RWPE2 (cell line): ENCODE data around the gene ADAMTS10.
"Not testable (repeated sequence)": the region's sequence is repeated elsewhere in the genome, so short reads cannot be mapped to it uniquely, and the experiment has no call there.

Experiments
- ATAC-seq: fragments of 200-7000 bp; cut with Tn5 transposase; 3 replicates; pipeline ENCODE4 v1.9.1; 2021; ENCODE audit warnings: low read depth
- DNase-seq: peaks from one replicate; pipeline ENCODE4 v3.0.0-alpha.2; 2020; ENCODE audit warnings: low spot score
- H3K27ac ChIP-seq: fragments of 450-650 bp; 2 replicates; pipeline ENCODE4 v1.5.1; 2017; ENCODE audit warnings: mild to moderate bottlenecking; ENCODE audit not compliant: poor library complexity, severe bottlenecking
- H3K27me3 ChIP-seq: fragments of 250-450 bp; sonication (Bioruptor Pico); 2 replicates; pipeline ENCODE4 v1.5.1; 2021; ENCODE audit warnings: mild to moderate bottlenecking, moderate library complexity; ENCODE audit not compliant: insufficient read depth, poor library complexity, severe bottlenecking
- H3K36me3 ChIP-seq: fragments of 250-450 bp; sonication (Bioruptor Pico); 2 replicates; pipeline ENCODE4 v1.5.1; 2020; ENCODE audit warnings: low read depth, mild to moderate bottlenecking, moderate library complexity
- H3K4me1 ChIP-seq: fragments of 250-450 bp; sonication (Bioruptor Pico); 2 replicates; pipeline ENCODE4 v1.5.1; 2021; ENCODE audit warnings: mild to moderate bottlenecking, moderate library complexity; ENCODE audit not compliant: insufficient read depth, poor library complexity, severe bottlenecking
- H3K4me3 ChIP-seq: fragments of 250-450 bp; sonication (Bioruptor Pico); 2 replicates; pipeline ENCODE4 v1.5.1; 2021; ENCODE audit warnings: mild to moderate bottlenecking, moderate library complexity; ENCODE audit not compliant: severe bottlenecking
- H3K9me3 ChIP-seq: fragments of 250-450 bp; sonication (Bioruptor Pico); 2 replicates; pipeline ENCODE4 v1.5.1; 2021; ENCODE audit warnings: mild to moderate bottlenecking, moderate library complexity; ENCODE audit not compliant: severe bottlenecking
- CTCF ChIP-seq: fragments of 450-650 bp; IDR thresholded peaks from one replicate; pipeline ENCODE4 v1.5.1; 2017; ENCODE audit warnings: mild to moderate bottlenecking, moderate library complexity; ENCODE audit not compliant: poor library complexity, severe bottlenecking

Gene ADAMTS10

DNA sequence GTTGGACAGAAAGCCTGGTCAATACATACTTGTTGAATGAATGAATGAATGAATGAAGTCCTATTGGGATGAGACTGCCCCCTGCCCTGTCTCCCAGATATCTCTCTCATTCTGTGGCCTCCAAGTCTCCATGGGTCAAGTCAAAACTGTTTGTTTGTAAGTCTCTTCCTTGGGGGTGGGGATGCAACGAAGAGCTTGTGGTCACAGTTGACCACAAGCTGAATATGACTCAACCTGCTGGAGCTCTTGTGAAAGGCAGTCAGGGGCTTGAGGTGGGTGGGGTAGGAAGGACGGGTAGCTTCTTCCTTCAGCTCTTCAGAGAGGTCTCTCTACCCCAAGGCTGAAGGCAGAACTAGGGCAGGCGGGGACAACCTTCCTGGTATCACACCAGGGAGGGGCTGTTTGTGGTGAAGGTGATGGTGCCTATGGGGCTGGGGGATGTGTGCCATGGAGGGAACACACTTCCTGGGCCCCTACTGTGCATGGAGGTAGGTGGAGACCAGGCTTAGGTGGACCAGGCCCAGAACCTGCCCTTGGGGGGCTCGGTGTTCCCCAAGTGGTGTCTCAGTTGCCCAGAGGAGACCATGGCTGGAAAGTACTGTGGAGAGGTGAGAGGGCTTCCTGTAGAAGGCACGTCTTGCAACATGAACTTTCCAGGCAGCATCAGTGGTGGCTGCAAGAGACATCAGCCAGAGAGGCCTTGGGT lies 41.3 kb downstream of the ADAMTS10 start:
- DNase-seq = no peak
- no peak for TF ChIP-seq CTCF
- peak; percentile 63; the same call in 2 of the 3 replicates for ATAC-seq
- no peak overlapping the region for H3K4me3 ChIP-seq
- no peaks in the 10 kb centered on the region for H3K27me3 ChIP-seq
- no peaks in the 10 kb centered on the region for H3K4me1 ChIP-seq
- no peak overlapping the region for H3K27ac ChIP-seq
- H3K9me3 ChIP-seq = no peaks in the 10 kb centered on the region
- H3K36me3 ChIP-seq = no peaks in the 10 kb centered on the region

DNA sequence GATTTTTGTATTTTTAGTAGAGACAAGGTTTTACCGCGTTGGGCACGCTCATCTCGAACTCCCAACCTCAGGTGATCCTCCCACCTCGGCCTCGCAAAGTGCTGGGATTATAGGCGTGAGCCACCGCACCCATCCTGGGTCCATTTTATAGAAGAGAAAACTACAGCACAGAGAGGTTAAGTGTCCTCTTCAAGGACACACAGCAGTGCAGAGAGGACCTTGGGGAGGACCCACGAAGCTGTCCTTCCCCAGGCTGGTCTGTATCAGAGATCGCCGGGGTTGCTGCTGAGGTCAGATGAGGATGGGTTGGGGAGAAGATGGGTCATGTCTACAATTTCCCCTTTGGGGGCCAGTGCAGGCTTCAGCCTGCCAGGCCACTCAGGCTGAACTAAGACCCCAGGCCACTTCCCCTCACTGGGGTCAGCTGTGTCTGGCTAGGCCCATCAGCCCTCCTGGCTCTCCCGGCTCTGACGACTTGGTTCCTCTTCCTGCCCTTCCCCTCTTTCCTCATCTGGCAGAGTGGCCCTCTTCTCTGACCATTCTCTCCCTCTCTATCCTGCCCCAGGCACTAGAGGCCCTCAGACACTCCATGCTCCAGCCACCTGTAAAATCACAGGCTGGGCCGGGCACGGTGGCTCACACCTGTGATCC lies 42.9 kb downstream of the ADAMTS10 start:
- no peaks in the 10 kb centered on the region for H3K9me3 ChIP-seq
- DNase-seq (no peak), ATAC-seq (no peak)
- no peaks in the 10 kb centered on the region for H3K4me1 ChIP-seq
- no peak overlapping the region for H3K4me3 ChIP-seq
- no peak overlapping the region for H3K27ac ChIP-seq
- no peaks in the 10 kb centered on the region for H3K36me3 ChIP-seq
- TF ChIP-seq CTCF = no peak
- no peaks in the 10 kb centered on the region for H3K27me3 ChIP-seq

- Histone ChIP-seq H3K36me3 (no peaks in the 10 kb centered on the region), H3K4me1 (no peaks in the 10 kb centered on the region), H3K27ac (no peak overlapping the region), H3K9me3 (no peaks in the 10 kb centered on the region), H3K4me3 (no peak overlapping the region), H3K27me3 (no peaks in the 10 kb centered on the region)
- DNase-seq (no peak), ATAC-seq (no peak)
- TF ChIP-seq CTCF = no peak
Observed at GRCh38 chr19:8566855-8567254, 43.7 kb downstream of the ADAMTS10 start.

- H3K27me3 ChIP-seq, H3K36me3 ChIP-seq, H3K4me3 ChIP-seq, H3K27ac ChIP-seq, H3K4me1 ChIP-seq, ATAC-seq, H3K9me3 ChIP-seq, DNase-seq: not testable (repeated sequence)
Observed at GRCh38 chr19:8564866-8565265, 45.6 kb downstream of the ADAMTS10 start.

GRCh38 chr19:8561075-8561764 lies 49.3 kb downstream of the ADAMTS10 start:
- no peaks in the 10 kb centered on the region for H3K9me3 ChIP-seq
- no peak overlapping the region for H3K27ac ChIP-seq
- H3K27me3 ChIP-seq = no peaks in the 10 kb centered on the region
- H3K4me3 ChIP-seq = no peak overlapping the region
- H3K4me1 ChIP-seq = no peaks in the 10 kb centered on the region
- TF ChIP-seq CTCF = no peak
- DNase-seq (no peak), ATAC-seq (peak; percentile 46; the same call in 1 of the 3 replicates)
- no peaks in the 10 kb centered on the region for H3K36me3 ChIP-seq
